K562 (cell line): ENCODE measurements around the gene TEX9. TPM values are rescaled to one million over a fixed set of nuclear protein-coding genes. Genes with fewer than 3 reads are reported as not detected.

Experiments
- EWSR1 ChIP-seq: fragments of 450-650 bp; IDR thresholded peaks from 2 replicates; pipeline ENCODE4 v1.6.1; 2018; ENCODE audit warnings: borderline replicate concordance, mild to moderate bottlenecking, low read depth, moderate library complexity; ENCODE audit not compliant: partially characterized antibody
- GMEB1 ChIP-seq: fragments of 250-450 bp; sonication (Bioruptor Pico); IDR thresholded peaks from 2 replicates; pipeline ENCODE4 v1.4.0; 2020; ENCODE audit warnings: mild to moderate bottlenecking
- HBP1 ChIP-seq: fragments of 450-650 bp; formaldehyde crosslinking; IDR thresholded peaks from 2 replicates; pipeline ENCODE4 v1.4.0; 2022; ENCODE audit warnings: missing genetic modification characterization
- IRF2 ChIP-seq: sonication (generic); formaldehyde crosslinking; IDR thresholded peaks from 2 replicates; pipeline ENCODE4 v1.8.1; 2022; ENCODE audit warnings: mild to moderate bottlenecking, missing genetic modification reagents
- NFE2L1 ChIP-seq: fragments of 450-650 bp; IDR thresholded peaks from 2 replicates; pipeline ENCODE4 v1.6.1; 2016; ENCODE audit warnings: missing genetic modification characterization, low read depth, mild to moderate bottlenecking, missing compliant biosample characterization, moderate library complexity, borderline replicate concordance
- PTRF ChIP-seq: fragments of 450-650 bp; IDR thresholded peaks from 2 replicates; pipeline ENCODE4 v1.6.1; 2016; ENCODE audit warnings: mild to moderate bottlenecking, missing genetic modification characterization, missing compliant biosample characterization
- RBM15 ChIP-seq: fragments of 200-400 bp; formaldehyde crosslinking; IDR thresholded peaks from 2 replicates; pipeline ENCODE4 v1.6.1; 2018; ENCODE audit warnings: mild to moderate bottlenecking, low read length, moderate library complexity; ENCODE audit not compliant: insufficient read depth
- TAF9B ChIP-seq: fragments of 450-650 bp; IDR thresholded peaks from 2 replicates; pipeline ENCODE4 v1.6.1; 2018; ENCODE audit warnings: mild to moderate bottlenecking; ENCODE audit not compliant: partially characterized antibody
- TCF3 ChIP-seq: sonication (generic); formaldehyde crosslinking; IDR thresholded peaks from 2 replicates; pipeline ENCODE4 v1.4.0; 2020; ENCODE audit warnings: mild to moderate bottlenecking, missing genetic modification reagents
- ZBTB1 ChIP-seq: sonication (generic); formaldehyde crosslinking; IDR thresholded peaks from 2 replicates; pipeline ENCODE4 v1.8.1; 2023; ENCODE audit warnings: missing genetic modification reagents, low read depth, mild to moderate bottlenecking, borderline replicate concordance
- ZBTB26 ChIP-seq: fragments of 450-650 bp; formaldehyde crosslinking; IDR thresholded peaks from 2 replicates; pipeline ENCODE4 v1.4.0; 2022; ENCODE audit warnings: missing genetic modification characterization
- ZNF174 ChIP-seq: fragments of 250-450 bp; sonication (Bioruptor Pico); IDR thresholded peaks from 2 replicates; pipeline ENCODE4 v1.4.0; 2020; ENCODE audit warnings: mild to moderate bottlenecking
- ZNF232 ChIP-seq: sonication (generic); formaldehyde crosslinking; IDR thresholded peaks from 2 replicates; pipeline ENCODE4 v1.8.0; 2022; ENCODE audit warnings: mild to moderate bottlenecking, missing genetic modification reagents
- ZNF696 ChIP-seq: fragments of 250-450 bp; sonication (Bioruptor Pico); conservative IDR thresholded peaks from 2 replicates; pipeline ENCODE4 v1.4.0; 2020; ENCODE audit warnings: mild to moderate bottlenecking, moderate library complexity
- polyA plus RNA-seq, 8 experiments: library from polyadenylated mRNA; depleted of rRNA in 4 of 8; stranded (reverse) in 5 of 8; unstranded in 3 of 8; fragments of >200 nt; fragmentation: Nextera tagmentation in 2 of 8; fragmentation: Illumina TruSeq in 1 of 8; extraction: Ambion mirVana in 2 of 8; extraction: Trizol in 1 of 8; gene quantifications; 2 replicates each; pipeline versions ENCODE4 v1.2.1 to v1.2.3, GENCODE V29; 2011 to 2014; ENCODE audit warnings: inconsistent platforms in 1 of 8, missing spikeins in 1 of 8
- total RNA-seq, 7 experiments: library from RNA; depleted of rRNA in 6 of 7; stranded (reverse); fragments of >200 nt in 6 of 7; fragmentation: Illumina TruSeq in 2 of 7; extraction: Trizol in 2 of 7; gene quantifications; 2 replicates each; pipeline versions ENCODE4 v1.2.1 to v1.2.3, GENCODE V29; 2011 to 2021; ENCODE audit warnings: low replicate concordance in 1 of 7
- TF ChIP-seq, protein P1 (sequence below): sonication (generic); formaldehyde crosslinking; IDR thresholded peaks from 2 replicates; pipeline ENCODE4 v1.8.0; 2023; ENCODE audit warnings: missing genetic modification reagents, mild to moderate bottlenecking, borderline replicate concordance

The TEX9 gene
- total and polyA plus RNA-seq, 9 of the 15 experiments (the other 6 are each of a cell fraction or from before 2014, with no cell fraction given): 0.93 to 3.6 (median 2.4) TPM

DNA sequence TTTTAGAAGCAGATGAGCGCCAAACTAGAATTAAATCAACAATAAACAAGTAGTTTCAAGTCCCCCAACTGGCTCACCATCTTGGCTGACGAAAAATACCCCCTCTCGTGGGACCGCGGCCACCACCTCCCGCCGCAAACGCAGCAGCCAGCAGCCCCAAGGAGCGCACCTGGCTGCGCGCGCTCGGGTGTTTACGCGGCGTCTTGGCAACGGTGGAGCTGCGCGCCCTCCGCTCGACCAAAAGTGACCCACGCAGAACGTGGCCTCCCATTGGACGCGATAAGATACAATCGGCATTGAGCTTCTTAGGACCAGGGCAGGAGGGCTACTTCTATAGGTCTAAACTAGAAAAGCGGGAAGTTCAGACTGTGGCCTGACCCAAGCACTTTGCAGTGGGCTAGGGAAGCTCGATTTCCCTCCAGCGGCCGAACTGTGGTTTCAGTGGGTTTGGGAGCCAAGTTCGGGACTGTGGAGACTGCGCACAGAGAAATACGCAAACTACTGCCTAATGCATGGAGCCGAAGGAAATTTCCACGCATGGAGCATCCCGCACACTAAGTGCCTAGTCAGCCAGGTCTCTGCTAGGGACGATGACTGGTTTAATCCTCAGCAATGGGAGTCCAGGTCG is 99.8 kb downstream of the TEX9 start, which contains the start of gene MNS1 (continued):
- no peak for TF ChIP-seq EWSR1
- TF ChIP-seq, protein P1, sequence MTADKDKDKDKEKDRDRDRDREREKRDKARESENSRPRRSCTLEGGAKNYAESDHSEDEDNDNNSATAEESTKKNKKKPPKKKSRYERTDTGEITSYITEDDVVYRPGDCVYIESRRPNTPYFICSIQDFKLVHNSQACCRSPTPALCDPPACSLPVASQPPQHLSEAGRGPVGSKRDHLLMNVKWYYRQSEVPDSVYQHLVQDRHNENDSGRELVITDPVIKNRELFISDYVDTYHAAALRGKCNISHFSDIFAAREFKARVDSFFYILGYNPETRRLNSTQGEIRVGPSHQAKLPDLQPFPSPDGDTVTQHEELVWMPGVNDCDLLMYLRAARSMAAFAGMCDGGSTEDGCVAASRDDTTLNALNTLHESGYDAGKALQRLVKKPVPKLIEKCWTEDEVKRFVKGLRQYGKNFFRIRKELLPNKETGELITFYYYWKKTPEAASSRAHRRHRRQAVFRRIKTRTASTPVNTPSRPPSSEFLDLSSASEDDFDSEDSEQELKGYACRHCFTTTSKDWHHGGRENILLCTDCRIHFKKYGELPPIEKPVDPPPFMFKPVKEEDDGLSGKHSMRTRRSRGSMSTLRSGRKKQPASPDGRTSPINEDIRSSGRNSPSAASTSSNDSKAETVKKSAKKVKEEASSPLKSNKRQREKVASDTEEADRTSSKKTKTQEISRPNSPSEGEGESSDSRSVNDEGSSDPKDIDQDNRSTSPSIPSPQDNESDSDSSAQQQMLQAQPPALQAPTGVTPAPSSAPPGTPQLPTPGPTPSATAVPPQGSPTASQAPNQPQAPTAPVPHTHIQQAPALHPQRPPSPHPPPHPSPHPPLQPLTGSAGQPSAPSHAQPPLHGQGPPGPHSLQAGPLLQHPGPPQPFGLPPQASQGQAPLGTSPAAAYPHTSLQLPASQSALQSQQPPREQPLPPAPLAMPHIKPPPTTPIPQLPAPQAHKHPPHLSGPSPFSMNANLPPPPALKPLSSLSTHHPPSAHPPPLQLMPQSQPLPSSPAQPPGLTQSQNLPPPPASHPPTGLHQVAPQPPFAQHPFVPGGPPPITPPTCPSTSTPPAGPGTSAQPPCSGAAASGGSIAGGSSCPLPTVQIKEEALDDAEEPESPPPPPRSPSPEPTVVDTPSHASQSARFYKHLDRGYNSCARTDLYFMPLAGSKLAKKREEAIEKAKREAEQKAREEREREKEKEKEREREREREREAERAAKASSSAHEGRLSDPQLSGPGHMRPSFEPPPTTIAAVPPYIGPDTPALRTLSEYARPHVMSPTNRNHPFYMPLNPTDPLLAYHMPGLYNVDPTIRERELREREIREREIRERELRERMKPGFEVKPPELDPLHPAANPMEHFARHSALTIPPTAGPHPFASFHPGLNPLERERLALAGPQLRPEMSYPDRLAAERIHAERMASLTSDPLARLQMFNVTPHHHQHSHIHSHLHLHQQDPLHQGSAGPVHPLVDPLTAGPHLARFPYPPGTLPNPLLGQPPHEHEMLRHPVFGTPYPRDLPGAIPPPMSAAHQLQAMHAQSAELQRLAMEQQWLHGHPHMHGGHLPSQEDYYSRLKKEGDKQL: no peak
- no peak for TF ChIP-seq ZNF174 (CRISPR knock-in tag)
- TF ChIP-seq ZBTB1 (CRISPR knock-in tag): peak; percentile 32; the same call in 1 of the 2 replicates
- TF ChIP-seq IRF2 (CRISPR knock-in tag): no peak
- TF ChIP-seq NFE2L1: no peak
- no peak for TF ChIP-seq TAF9B
- TF ChIP-seq TCF3 (CRISPR knock-in tag): no peak
- TF ChIP-seq ZNF696 (CRISPR knock-in tag): no peak
- peak; percentile 73 for TF ChIP-seq GMEB1 (CRISPR knock-in tag)
- TF ChIP-seq HBP1: no peak
- TF ChIP-seq ZNF232 (CRISPR knock-in tag): no peak
- no peak for TF ChIP-seq ZBTB26 (CRISPR knock-in tag)
- no peak for TF ChIP-seq RBM15
- TF ChIP-seq PTRF (tag): no peak
